MM.1S (cell line): ENCODE results near the gene EIF3CL.
"Not testable (repeated sequence)": the region's sequence is repeated elsewhere in the genome, so short reads cannot be mapped to it uniquely, and the experiment has no call there.

Experiments
- EZH2 ChIP-seq: fragments of 300-600 bp; sonication (generic); optimal IDR thresholded peaks from 2 replicates; pipeline ENCODE3; 2017; ENCODE audit warnings: low read depth, mild to moderate bottlenecking, antibody characterized with exemption, low read length, mixed read lengths
- EZH2phosphoT487 ChIP-seq: fragments of 300-600 bp; sonication (generic); IDR thresholded peaks from 2 replicates; pipeline ENCODE4 v1.6.1; 2018; ENCODE audit warnings: antibody characterized with exemption, low read length
- TF ChIP-seq, protein P1 (sequence below): fragments of 300-600 bp; sonication (generic); IDR thresholded peaks from 2 replicates; pipeline ENCODE4 v1.5.1; 2016; ENCODE audit warnings: antibody characterized with exemption, low read length, mixed read lengths

DNA sequence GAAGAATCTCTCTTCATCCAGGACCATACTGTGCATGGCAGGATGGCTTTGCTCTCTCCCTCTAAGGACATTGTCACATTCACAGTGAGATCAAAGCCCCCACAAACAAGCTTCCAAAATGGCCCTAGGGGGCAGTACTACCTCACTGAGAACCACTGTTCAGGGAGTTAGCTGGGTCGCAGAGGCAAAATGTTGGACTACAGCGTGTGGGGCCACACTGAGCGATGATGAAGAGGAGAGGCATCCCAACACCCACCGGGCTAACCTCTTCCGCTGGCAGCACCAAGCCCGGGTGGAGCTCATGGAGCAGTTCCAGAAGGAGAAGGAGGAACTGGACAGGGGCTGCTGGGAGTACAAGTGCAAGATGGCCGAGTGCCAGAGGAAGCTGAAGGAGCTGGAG lies 9.9 kb upstream of the EIF3CL start:
- TF ChIP-seq EZH2, EZH2phosphoT487: not testable (repeated sequence)
- TF ChIP-seq, protein P1, sequence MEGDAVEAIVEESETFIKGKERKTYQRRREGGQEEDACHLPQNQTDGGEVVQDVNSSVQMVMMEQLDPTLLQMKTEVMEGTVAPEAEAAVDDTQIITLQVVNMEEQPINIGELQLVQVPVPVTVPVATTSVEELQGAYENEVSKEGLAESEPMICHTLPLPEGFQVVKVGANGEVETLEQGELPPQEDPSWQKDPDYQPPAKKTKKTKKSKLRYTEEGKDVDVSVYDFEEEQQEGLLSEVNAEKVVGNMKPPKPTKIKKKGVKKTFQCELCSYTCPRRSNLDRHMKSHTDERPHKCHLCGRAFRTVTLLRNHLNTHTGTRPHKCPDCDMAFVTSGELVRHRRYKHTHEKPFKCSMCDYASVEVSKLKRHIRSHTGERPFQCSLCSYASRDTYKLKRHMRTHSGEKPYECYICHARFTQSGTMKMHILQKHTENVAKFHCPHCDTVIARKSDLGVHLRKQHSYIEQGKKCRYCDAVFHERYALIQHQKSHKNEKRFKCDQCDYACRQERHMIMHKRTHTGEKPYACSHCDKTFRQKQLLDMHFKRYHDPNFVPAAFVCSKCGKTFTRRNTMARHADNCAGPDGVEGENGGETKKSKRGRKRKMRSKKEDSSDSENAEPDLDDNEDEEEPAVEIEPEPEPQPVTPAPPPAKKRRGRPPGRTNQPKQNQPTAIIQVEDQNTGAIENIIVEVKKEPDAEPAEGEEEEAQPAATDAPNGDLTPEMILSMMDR = not testable (repeated sequence)
